HepG2 (cell line): ENCODE results near the gene CHN2. TPM values are rescaled to one million over a fixed set of nuclear protein-coding genes. Genes with fewer than 3 reads are reported as not detected.

Experiments used
- BRD4 ChIP-seq: sonication (generic); formaldehyde crosslinking; IDR thresholded peaks from 2 replicates; pipeline ENCODE4 v1.4.0; 2020; ENCODE audit warnings: missing genetic modification reagents
- KLF11 ChIP-seq: IDR thresholded peaks from 2 replicates; pipeline ENCODE4 v1.6.1; 2016; ENCODE audit warnings: missing compliant biosample characterization
- LCORL ChIP-seq, 2 experiments: fragments of 450-650 bp in 1 of 2; sonication (generic) in 1 of 2; formaldehyde crosslinking in 1 of 2; IDR thresholded peaks; 2 replicates each; pipeline versions ENCODE4 v1.5.0 to v1.6.1; 2017 to 2020; ENCODE audit warnings: antibody characterized with exemption in 1 of 2, missing genetic modification reagents in 1 of 2
- MIER2 ChIP-seq: IDR thresholded peaks from 2 replicates; pipeline ENCODE4 v1.6.1; 2016; ENCODE audit warnings: missing biosample characterization, missing genetic modification reagents
- MNT ChIP-seq: fragments of 450-650 bp; IDR thresholded peaks from 2 replicates; pipeline ENCODE4 v1.6.1; 2016
- SMYD3 ChIP-seq: sonication (generic); formaldehyde crosslinking; IDR thresholded peaks from 2 replicates; pipeline ENCODE4 v1.8.1; 2023; ENCODE audit warnings: mild to moderate bottlenecking, missing genetic modification reagents
- TARDBP ChIP-seq: sonication (generic); formaldehyde crosslinking; IDR thresholded peaks from 2 replicates; pipeline ENCODE4 v1.8.0; 2022; ENCODE audit warnings: mild to moderate bottlenecking, missing genetic modification reagents
- TCF7 ChIP-seq: sonication (generic); IDR thresholded peaks from 2 replicates; pipeline ENCODE4 v1.6.1; 2016; ENCODE audit warnings: antibody characterized with exemption, low read depth
- ZHX2 ChIP-seq, 2 experiments: sonication (generic) in 1 of 2; formaldehyde crosslinking in 1 of 2; IDR thresholded peaks; 2 replicates each; pipeline versions ENCODE4 v1.6.1 to v1.9.0; 2014 to 2022; ENCODE audit warnings: antibody characterized with exemption in 1 of 2, borderline replicate concordance in 1 of 2, inconsistent platforms in 1 of 2, low read depth in 1 of 2, missing genetic modification reagents in 1 of 2
- ZNF383 ChIP-seq: sonication (generic); formaldehyde crosslinking; IDR thresholded peaks from 2 replicates; pipeline ENCODE4 v1.4.0; 2020; ENCODE audit warnings: missing genetic modification reagents, mild to moderate bottlenecking, borderline replicate concordance
- ZNF770 ChIP-seq: sonication (generic); formaldehyde crosslinking; IDR thresholded peaks from 2 replicates; pipeline ENCODE4 v1.5.0; 2020; ENCODE audit warnings: mild to moderate bottlenecking, missing genetic modification reagents
- polyA plus RNA-seq, 8 experiments: library from polyadenylated mRNA; depleted of rRNA in 3 of 8; stranded (reverse) in 7 of 8; unstranded in 1 of 8; fragments of >200 nt; fragmentation: Illumina TruSeq in 4 of 8; extraction: Trizol in 4 of 8; gene quantifications; 2 replicates each; pipeline versions ENCODE4 v1.2.1 to v1.2.3, GENCODE V29; 2011 to 2016; ENCODE audit warnings: low read depth in 4 of 8, missing spikeins in 1 of 8, mixed read lengths in 1 of 8; ENCODE audit not compliant: insufficient read depth in 1 of 8
- total RNA-seq, 5 experiments: library from RNA; depleted of rRNA; stranded (reverse); fragments of >200 nt; fragmentation: Illumina TruSeq; extraction: Trizol; gene quantifications; 2 replicates each; pipeline ENCODE4 v1.2.3, GENCODE V29; 2016; ENCODE audit warnings: low read depth in 1 of 5
- TF ChIP-seq, protein P1 (sequence below): sonication (generic); formaldehyde crosslinking; IDR thresholded peaks from 2 replicates; pipeline ENCODE4 v1.8.0; 2022; ENCODE audit warnings: missing genetic modification reagents, mild to moderate bottlenecking, moderate library complexity, borderline replicate concordance
- TF ChIP-seq, protein P2 (sequence below): sonication (generic); formaldehyde crosslinking; IDR thresholded peaks from 2 replicates; pipeline ENCODE4 v1.4.0; 2020; ENCODE audit warnings: missing genetic modification reagents

The CHN2 gene
- total and polyA plus RNA-seq, 2 of the 13 experiments (the other 11 are each of a cell fraction or from before 2014, with no cell fraction given): 23.5 to 30.5 TPM

GRCh38 chr7:29228289-29229011 lies 33.9 kb downstream of the CHN2 start (continued):
- TF ChIP-seq, protein P1, sequence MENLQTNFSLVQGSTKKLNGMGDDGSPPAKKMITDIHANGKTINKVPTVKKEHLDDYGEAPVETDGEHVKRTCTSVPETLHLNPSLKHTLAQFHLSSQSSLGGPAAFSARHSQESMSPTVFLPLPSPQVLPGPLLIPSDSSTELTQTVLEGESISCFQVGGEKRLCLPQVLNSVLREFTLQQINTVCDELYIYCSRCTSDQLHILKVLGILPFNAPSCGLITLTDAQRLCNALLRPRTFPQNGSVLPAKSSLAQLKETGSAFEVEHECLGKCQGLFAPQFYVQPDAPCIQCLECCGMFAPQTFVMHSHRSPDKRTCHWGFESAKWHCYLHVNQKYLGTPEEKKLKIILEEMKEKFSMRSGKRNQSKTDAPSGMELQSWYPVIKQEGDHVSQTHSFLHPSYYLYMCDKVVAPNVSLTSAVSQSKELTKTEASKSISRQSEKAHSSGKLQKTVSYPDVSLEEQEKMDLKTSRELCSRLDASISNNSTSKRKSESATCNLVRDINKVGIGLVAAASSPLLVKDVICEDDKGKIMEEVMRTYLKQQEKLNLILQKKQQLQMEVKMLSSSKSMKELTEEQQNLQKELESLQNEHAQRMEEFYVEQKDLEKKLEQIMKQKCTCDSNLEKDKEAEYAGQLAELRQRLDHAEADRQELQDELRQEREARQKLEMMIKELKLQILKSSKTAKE (CRISPR knock-in tag): peak; percentile 49; the same call in 1 of the 2 replicates
- TF ChIP-seq TCF7 (peak; percentile 78), SMYD3 (no peak; the same call in 1 of the 2 replicates), LCORL (IDR thresholded peaks at IDR 0.05) (peak; percentile 59; the same call in 1 of the 2 replicates), LCORL (CRISPR knock-in tag; IDR thresholded peaks at IDR 0.05) (peak; percentile 99), ZNF383 (CRISPR knock-in tag) (no peak), BRD4 (CRISPR knock-in tag) (no peak), ZHX2 (IDR thresholded peaks at IDR 0.05; ENCODE audit: low read depth) (0 out of 2 replicates have a peak, but pooled peaks have one; percentile 35), ZHX2 (CRISPR knock-in tag; IDR thresholded peaks at IDR 0.05; ENCODE audit: borderline replicate concordance) (no peak), KLF11 (peak; percentile 25; the same call in 1 of the 2 replicates), TARDBP (CRISPR knock-in tag) (peak; percentile 78; the same call in 1 of the 2 replicates), MNT (0 out of 2 replicates have a peak, but pooled peaks have one; percentile 17), ZNF770 (CRISPR knock-in tag) (no peak), MIER2 (CRISPR knock-in tag) (no peak)
- TF ChIP-seq, protein P2, sequence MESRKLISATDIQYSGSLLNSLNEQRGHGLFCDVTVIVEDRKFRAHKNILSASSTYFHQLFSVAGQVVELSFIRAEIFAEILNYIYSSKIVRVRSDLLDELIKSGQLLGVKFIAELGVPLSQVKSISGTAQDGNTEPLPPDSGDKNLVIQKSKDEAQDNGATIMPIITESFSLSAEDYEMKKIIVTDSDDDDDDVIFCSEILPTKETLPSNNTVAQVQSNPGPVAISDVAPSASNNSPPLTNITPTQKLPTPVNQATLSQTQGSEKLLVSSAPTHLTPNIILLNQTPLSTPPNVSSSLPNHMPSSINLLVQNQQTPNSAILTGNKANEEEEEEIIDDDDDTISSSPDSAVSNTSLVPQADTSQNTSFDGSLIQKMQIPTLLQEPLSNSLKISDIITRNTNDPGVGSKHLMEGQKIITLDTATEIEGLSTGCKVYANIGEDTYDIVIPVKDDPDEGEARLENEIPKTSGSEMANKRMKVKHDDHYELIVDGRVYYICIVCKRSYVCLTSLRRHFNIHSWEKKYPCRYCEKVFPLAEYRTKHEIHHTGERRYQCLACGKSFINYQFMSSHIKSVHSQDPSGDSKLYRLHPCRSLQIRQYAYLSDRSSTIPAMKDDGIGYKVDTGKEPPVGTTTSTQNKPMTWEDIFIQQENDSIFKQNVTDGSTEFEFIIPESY (CRISPR knock-in tag): peak; percentile 88
